ENCODE data around the gene HNRNPA3.
"Not testable (repeated sequence)": the region's sequence is repeated elsewhere in the genome, so short reads cannot be mapped to it uniquely, and the experiment has no call there.

The HNRNPA3 gene

DNA sequence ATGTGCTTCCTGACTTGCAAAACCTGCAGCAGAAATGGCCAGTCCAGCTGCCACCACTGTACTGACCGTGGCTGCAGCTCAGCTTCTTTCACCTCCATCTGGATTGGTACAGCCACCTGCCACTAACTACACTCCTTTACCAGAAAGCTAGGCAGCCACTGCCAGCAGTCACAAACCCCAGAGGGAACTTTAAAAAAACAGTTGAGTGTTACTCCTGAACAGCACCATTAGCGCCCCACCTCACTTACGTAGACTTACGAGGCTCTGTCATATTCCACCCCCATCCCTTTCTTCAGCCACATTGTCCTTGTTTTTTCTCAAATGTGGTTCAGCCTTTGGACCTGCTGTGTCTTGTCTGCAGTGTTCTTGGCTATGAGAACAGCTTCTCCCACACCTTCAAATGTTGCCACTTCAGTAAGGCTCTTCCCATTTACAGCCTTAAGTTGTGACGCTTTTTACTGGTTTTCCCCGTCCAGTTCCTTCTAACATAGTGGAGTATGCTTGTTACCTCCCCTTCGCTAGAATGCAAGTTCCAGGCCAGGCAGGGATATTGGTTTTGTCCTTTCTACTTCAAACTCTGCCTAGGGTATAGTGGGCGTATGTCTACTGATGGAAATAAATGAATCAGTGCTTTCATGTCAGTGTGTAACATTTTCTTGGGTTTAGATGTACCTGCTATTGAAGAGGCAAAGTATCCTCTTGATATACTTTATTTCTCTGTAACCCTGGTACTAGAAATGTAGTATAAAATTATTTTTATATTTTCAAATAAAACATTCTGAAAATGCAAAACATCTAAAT lies 17.0 kb downstream of the HNRNPA3 start:
- in situ Hi-C loops (cut with HindIII; ENCODE audit: low sequenced_read_pairs): no loop called here

DNA sequence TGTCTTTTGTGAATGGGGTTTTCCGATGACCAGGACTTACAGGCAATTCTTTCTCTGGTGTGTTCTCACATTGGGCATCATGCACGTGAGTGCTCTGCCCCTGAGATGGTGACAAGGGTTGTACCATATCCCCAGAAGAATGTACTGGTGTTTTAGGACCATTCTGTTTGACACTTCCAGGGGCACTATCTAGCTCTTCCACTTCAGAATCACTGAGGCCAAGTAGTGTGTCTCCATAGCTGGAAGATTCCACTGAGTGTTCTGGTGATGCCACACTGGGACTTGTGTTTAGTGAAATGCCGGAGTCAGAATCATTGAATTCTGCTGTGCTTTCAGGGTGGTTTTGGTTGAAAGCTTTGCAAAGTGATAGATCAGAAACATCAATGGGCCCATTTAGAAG lies 18.7 kb downstream of the HNRNPA3 start:
- in situ Hi-C loops (cut with HindIII; ENCODE audit: low sequenced_read_pairs): no loop called here

DNA sequence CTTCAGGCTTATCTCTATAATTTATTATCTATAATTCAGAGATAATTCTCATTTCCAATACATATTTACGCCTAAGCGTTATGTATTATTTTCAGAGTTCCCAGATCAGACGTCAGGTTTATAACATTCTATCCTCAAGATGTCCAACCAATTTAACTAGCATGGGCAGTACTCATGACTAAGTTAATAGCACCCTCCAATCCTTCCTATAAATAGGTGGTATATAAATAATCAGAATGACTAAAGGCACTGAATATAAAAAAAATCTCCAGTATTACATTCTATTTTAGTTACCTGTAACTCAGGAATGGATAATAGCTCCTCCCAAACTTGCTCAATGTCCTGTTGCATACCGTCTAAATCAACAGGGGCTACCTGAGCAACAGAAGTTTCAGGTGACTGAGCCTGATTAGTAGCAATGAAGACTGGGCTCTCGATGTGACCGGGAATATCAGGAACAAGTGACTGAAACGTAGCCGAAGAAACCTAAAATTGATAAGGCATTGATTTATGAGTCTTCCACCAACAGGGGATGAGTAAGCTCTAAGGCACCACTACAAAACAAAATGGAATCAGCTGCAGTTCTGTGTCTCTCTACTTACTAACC lies 19.6 kb downstream of the HNRNPA3 start:
- in situ Hi-C loops (cut with HindIII; ENCODE audit: low sequenced_read_pairs): no loop called here

DNA sequence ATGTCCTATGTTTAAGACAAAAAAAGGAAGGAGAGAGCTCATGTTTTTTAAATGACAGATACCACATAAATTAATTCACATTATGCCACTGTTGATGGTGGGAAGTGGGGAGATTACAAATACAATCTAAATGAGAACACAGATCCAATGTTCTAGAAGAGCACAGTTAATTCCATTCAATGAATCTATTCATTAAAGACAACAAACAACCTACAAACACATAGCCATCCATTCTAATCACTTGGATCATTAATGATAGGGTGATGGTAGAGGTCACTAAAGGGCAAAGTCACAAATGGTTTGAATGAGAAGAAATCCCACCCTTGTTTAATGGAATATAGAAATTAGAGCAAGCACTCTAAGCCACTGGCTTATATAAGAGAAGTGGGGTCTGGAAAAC lies 21.7 kb downstream of the HNRNPA3 start:
- in situ Hi-C loops (cut with HindIII; ENCODE audit: low sequenced_read_pairs): no loop called here

DNA sequence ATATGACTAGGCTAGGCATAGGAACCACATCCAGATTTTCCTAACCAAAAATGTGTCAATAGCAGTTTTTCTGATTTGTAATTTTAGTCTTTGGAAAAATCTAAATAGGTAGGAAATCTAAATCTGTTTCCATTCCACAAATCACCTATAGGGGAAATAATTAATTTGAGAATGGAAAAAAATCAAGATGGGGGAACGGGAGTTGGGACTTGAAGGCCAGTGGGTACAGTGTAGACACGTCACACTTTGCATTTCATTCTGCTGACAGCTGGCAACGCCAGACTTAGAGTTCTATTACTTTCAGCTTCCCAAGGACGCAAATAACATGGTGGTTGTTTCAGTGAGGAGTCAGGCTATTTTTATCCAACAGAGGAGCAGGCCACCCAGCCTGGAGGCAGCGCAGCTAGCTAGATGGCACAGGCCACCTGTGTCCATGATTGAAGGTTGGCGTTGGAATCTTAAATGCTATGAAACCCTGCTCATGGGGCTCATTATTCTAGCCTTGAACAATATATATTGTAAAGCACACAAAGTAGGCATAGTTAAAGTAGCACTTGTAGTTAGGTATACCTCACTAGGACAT lies 23.4 kb downstream of the HNRNPA3 start:
- in situ Hi-C loops (cut with HindIII; ENCODE audit: low sequenced_read_pairs): no loop called here

DNA sequence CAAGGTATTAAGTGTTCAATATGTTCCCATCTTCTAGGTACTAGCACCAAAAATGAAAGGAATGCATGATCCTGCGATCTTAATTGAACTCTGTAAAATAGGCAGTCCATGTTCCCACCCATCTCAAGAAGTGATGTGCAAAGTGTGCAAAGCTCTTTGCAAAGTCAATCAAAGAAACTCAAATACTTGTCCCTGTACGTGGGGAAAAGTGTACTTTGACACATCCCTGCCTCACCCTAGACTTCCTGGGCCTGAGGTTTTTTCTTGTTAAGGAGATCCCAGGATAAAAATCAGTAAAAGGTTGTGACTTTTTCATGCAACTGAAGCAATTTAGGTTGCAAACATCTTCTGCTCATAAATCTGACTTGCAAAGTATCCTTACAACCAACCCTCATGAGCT lies 25.3 kb downstream of the HNRNPA3 start:
- in situ Hi-C loops (cut with HindIII; ENCODE audit: low sequenced_read_pairs): no loop called here

DNA sequence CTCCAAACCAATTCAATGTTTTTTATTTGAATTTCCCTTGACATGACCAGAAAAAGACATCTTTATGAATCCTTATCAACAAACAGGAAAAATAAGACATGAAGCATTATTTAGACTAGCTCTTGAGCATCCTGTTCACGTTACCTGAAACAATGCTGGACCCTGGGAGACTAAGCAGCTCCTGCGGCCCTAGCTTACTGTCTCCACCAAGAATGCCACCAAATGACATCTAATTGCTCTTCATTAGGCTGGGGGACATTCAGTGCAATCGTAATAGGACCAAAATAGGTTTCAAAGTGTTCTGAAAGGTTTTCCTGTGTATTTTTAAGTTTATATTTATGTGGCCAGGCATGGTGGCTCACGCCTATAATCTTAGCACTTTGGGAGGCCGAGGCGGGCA lies 26.5 kb downstream of the HNRNPA3 start:
- in situ Hi-C loops (cut with HindIII; ENCODE audit: low sequenced_read_pairs): no loop called here

DNA sequence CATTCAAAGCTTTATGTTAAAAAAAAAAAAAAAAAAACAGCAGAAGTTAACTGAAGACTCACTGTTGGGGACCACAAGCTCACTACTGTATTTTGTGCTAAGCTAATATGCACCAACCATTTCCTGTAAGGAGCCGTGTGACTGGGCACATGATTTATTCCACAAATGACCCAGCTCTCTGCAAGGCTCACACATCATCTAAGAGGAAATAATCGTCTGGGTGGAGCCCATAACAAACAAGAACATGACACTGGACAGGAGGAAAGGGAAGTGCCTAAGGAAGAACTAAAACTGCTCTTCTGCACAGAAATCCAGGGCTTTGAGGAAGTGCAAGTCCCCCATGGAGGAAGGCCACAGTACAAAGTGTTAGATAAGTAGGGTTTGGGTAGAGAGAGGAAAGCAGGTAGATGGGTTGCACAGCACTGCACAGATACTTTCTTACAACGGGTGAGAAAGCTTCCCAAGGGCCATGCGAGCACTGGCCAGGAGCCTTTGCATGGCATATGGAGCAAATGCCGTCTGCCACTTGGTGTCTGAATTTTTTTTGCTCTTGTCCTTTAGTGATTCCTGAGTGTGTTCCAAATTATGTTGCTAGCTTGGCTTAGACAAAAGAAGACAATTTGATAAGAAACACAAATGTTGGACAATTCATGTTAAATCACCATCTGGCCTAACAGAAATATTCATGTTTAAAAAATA lies 27.5 kb downstream of the HNRNPA3 start:
- in situ Hi-C loops (cut with HindIII; ENCODE audit: low sequenced_read_pairs): no loop called here

DNA sequence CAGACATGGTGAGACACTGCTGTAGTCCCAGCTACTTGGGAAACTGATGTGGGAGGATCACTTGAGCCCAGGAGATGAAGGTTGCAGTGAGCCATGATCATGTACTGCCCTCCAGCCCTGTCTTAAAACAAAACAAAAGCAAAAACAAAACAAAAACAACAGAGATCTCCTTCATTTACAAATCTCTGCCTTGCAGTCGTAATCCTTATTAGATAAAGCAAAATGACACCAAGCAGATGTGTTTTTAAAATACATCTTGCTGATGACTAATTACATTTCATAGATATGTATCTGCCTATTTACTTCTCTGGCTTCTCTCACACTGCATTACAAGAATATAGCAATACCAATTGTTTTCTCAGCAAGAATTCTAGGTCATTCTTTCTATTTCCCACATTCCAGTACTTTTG lies 29.1 kb downstream of the HNRNPA3 start:
- in situ Hi-C loops (cut with HindIII; ENCODE audit: low sequenced_read_pairs): no loop called here

DNA sequence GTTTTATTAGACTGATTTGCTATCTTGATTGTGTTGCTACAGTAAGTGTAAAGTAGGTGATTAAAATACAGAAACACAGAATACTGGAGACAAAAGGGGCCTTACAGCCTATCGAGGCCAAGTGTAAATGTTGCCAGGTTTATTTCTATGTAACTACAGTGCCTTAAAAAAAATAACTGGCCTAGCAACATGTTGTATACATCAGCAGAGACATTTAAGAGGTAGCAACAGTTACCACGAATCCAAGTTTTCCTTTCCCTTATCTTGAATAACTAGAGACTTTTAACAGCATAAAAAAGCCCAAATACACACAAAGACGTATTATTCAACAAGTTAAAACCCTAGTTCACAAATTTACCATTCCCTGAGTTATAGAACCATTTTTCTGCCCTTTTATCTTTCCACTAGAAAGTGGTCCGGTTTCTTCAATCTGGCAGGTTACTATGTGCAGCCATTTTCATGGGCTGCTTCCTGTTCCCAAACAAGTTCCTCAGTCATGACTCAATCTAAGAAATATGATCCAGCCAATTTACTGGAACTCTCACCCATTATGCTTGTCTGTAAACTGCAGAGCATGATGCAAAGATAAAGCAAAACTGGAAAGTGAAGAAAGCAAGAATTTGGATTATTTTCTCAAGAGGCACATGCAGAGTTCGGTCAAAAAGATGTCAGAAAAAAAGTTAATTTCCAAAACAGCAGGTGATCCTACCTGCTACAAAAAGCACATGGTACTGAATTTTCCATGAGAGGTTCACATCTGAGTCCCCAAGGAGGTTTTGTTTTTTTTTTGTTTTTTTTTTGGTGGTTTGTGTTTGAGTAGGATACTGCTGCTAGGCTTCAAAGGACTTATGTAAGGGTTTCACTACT lies 29.8 kb downstream of the HNRNPA3 start:
- in situ Hi-C loops (cut with HindIII; ENCODE audit: low sequenced_read_pairs): no loop called here

DNA sequence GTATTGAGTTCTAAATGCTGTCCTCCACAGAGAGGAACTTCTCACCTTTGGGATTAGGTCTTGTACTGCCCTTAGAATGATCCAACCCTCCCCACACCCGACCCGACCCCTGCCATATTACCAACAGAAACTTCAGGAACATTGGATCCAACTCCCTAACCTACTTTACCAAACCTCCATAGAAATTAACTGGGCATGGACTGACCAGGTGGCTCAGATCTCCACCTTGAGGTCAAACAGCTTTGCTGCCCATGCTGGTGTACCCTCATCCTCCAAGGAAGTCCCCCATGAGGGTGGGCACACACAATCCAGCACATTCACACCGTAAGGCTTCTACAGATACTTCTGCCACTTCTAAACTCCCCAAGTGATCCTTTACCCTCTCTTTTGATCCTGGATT lies 30.5 kb downstream of the HNRNPA3 start:
- in situ Hi-C loops (cut with HindIII; ENCODE audit: low sequenced_read_pairs): no loop called here

DNA sequence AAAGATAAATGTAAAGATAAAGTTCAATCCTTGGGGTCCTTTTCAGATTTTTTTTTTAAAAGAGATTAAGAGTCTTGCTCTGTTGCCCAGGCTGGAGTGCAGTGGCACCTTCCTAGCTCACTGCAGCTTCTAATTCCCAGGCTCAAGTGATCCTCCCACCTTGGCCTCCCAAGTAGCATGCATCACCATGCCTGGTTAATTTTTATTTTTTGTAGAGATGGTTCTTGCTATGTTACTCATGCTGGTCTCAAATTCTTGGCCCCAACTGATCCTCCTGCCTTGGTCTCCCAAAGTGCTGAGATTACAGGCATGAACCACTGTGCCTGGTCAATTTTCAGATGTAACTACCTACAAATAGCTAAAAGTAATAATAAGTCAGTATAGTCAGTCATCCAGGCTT lies 30.9 kb downstream of the HNRNPA3 start:
- in situ Hi-C loops (cut with HindIII; ENCODE audit: low sequenced_read_pairs): no loop called here

DNA sequence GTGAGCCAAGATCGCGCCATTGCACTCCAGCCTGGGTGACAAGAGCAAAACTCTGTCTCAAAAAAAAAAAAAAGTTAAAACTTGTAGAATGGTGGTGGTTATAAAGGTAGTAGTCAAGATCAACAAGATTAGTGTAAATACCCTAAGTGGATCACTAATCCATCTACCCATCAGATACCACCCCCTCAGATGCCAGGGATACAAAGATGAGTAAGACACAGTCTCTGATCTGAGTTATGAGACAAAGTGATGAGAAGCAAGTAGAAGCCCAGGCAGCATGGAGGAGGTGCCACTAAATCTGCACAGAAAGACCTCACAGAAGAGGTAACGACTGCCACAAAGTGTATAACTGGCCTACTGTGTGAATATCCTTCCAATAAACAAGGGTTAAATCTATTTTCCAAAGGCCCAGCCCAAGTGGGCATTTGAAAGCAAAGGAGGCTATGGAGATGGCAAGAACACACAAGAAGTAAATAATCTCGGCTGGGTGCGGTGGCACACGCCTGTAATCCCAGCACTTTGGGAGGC lies 31.7 kb downstream of the HNRNPA3 start:
- in situ Hi-C loops (cut with HindIII; ENCODE audit: low sequenced_read_pairs): no loop called here

DNA sequence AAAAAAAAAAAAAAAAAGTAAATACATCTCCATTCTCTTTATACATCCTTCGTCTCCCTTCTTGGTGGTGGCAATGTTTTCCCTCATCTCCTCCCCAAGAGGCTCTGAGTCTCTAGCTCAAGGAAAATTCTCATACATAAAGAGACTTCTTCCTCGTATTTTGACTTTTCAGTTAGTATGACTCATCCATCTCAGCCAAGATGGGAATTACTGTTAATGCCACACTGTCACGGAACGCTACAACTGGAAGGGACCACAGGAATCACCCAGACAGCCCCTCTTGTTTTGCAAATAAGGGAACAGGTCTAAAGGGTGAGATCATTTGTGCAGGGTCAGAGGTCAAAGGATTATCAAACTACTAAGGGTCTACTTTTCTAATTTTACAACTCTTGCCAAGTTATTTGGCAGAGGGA lies 32.4 kb downstream of the HNRNPA3 start:
- in situ Hi-C loops (cut with HindIII; ENCODE audit: low sequenced_read_pairs): no loop called here

DNA sequence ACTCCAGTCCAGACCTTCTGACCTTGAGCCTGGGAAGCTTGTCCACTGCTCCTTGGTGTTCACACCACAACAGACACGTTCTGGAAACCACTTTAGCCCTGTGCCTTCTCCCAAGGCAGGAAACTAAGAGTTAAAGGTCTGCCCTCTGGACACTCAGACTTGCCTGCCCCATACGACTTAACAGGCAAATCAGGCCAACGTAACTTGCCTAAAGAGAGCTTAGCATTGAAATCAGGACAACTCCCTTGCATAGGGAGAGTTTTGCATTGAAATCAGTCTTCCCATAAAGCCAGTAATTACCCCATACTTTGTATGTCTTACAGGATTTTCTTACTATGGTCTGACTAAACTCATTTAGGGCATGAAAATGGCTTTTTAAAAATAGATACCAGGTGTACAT lies 33.4 kb downstream of the HNRNPA3 start:
- in situ Hi-C loops (cut with HindIII; ENCODE audit: low sequenced_read_pairs): no loop called here

DNA sequence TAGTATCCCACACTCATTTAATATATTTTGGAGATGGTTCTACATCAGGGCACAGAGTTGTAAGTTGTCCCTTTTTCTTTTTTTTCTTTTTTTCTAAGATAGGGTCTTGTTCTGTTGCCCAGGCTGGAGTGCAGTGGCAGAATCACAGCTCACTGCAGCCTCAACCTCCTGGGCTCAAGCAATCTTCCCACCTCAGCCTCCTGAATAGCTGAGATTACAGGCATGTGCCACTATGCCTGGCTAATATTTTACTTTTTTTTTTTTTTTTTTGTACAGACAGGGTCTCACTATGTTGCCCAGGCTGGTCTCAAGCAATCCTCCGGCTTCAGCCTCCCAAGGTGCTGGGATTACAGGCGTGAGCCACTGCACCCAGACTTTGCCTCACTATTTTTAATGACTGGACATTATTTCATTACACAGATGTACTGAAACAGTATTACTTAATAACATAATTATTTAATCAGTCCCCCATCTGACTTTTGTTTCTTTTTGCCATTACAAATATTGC lies 34.0 kb downstream of the HNRNPA3 start:
- in situ Hi-C loops (cut with HindIII; ENCODE audit: low sequenced_read_pairs): not testable (repeated sequence)

DNA sequence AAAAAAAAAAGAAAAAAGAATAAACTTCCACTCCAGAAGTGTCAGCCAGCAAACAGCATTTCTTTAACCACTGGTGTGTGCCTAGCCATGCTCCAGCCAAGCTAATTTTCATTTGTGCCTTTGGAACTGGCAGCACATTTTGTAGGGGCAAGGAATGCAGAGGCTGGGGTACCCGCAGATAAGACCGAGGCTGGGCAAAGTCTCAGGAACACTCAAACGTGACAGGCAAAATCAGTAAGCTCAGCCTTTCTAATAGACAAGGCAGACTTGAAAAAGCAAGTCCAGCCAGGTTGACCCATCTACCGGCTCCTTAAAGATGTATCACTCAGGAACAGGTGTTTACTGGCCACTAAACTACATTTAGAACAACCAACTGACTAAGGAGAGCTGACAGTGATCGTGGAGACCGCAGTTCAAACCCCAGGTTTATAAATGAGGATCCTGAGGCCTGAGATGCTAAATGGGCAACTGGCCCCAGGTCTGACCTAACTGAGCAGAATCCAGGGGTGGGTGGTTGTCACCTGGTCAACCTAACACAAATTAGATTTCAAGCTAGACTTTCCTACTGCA lies 35.2 kb downstream of the HNRNPA3 start:
- in situ Hi-C loops (cut with HindIII; ENCODE audit: low sequenced_read_pairs): no loop called here

DNA sequence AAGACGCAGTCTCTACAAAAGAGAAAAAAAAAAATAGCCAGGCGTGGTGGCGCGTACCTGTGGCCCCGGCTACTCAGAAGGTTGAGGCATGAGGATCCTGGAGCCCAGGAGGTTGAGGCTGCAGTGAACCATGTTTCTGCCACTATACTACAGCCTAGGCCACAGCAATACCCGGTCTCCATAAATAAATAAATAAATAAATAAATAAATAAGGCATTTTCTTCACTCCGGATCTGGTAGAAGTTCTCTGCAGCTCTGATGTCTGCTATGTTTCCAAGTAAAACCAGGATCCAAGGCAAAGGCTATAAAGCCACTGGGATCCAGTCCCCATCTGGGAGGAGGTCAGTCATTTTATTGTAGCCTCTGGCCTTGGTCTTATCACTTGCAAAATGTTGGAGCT lies 36.4 kb downstream of the HNRNPA3 start:
- in situ Hi-C loops (cut with HindIII; ENCODE audit: low sequenced_read_pairs): no loop called here

DNA sequence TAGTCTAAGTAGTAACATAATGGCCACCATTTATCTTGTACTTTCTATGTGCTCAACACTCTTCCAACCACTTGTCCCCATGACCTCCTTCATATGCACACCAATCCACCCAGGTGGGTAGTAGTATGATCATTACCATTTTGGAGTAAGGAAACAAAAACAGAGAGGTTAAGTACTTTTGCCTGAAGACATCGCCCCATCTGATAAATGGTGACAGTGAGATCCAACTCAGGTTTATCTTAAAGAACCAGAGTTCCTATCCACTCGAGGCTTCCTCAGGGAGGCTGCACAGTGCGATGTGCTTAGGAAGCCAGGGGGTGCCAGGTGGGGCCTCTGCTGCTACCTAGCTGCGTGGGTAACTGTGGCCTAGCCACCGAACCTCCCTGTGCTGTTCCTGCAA lies 37.9 kb downstream of the HNRNPA3 start:
- in situ Hi-C loops (cut with HindIII; ENCODE audit: low sequenced_read_pairs): loop anchor here (5.0 kb wide), 2 partner anchors 83 to 157 kb away; no protein-coding TSS in a partner anchor

DNA sequence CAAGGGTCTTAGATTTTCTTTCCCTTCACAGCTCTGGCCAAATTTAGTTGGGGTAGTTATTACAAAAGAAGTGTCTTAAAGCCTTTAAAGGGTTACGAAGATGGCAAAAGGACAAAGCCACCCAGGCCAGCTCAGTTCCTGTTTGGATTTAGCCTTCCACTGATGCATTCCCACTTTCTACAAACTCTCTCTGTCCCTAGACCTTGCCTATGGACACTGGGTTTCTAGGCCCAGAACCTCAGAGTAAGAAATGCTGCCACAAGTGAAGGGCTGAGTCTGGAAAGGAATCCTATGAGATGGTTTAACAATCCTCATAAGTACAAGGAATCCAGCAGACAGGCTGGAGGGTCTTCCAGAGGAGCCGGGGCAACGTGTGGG lies 38.6 kb downstream of the HNRNPA3 start:
- in situ Hi-C loops (cut with HindIII; ENCODE audit: low sequenced_read_pairs): loop anchor here (5.0 kb wide), 2 partner anchors 84 to 156 kb away; no protein-coding TSS in a partner anchor
